GM18520 (cell line): ENCODE results near the gene FOLR1.
"Not testable (repeated sequence)": the region's sequence is repeated elsewhere in the genome, so short reads cannot be mapped to it uniquely, and the experiment has no call there.

Experiments
- ATAC-seq: cut with Tn5 transposase; IDR thresholded peaks from one replicate; pipeline ENCODE4 v1.9.1; 2021; ENCODE audit not compliant: unreplicated experiment

Gene FOLR1

GRCh38 chr11:72180892-72181552 is 10.9 kb upstream of the FOLR1 start:
- not testable (repeated sequence) for ATAC-seq

- ATAC-seq = not testable (repeated sequence)
Observed at GRCh38 chr11:72181553-72181958, 10.4 kb upstream of the FOLR1 start.

- no peak for ATAC-seq
Observed at GRCh38 chr11:72188267-72188666, 3.7 kb upstream of the FOLR1 start.

- no peak for ATAC-seq
Observed at GRCh38 chr11:72189455-72190250, 2.3 kb upstream of the FOLR1 start.

- no peak for ATAC-seq
Observed at GRCh38 chr11:72190631-72191071, 1.3 kb upstream of the FOLR1 start.

- no peak for ATAC-seq
Observed at GRCh38 chr11:72195518-72196270, 3.8 kb downstream of the FOLR1 start.

GRCh38 chr11:72201445-72201844 is 9.5 kb downstream of the FOLR1 start:
- not testable (repeated sequence) for ATAC-seq

GRCh38 chr11:72202571-72202970 is 10.6 kb downstream of the FOLR1 start:
- ATAC-seq = no peak

GRCh38 chr11:72203163-72203562 is 11.2 kb downstream of the FOLR1 start:
- no peak for ATAC-seq

- no peak for ATAC-seq
Observed at GRCh38 chr11:72204886-72205285, 12.9 kb downstream of the FOLR1 start.

- ATAC-seq = not testable (repeated sequence)
Observed at GRCh38 chr11:72206794-72207193, 14.9 kb downstream of the FOLR1 start.

GRCh38 chr11:72208281-72208680 is 16.3 kb downstream of the FOLR1 start:
- ATAC-seq = no peak

- ATAC-seq = no peak
Observed at GRCh38 chr11:72209101-72209500, 17.2 kb downstream of the FOLR1 start.

- ATAC-seq = no peak
Observed at GRCh38 chr11:72216638-72217037, 24.7 kb downstream of the FOLR1 start, which contains the start of gene FOLR2. TSS of gene FOLR2 (plus strand) at chr11:72216794. CDS start at chr11:72218585, 1,791 bp downstream.

GRCh38 chr11:72217841-72218240 is 25.9 kb downstream of the FOLR1 start:
- ATAC-seq = no peak

GRCh38 chr11:72218251-72218745 is 26.4 kb downstream of the FOLR1 start:
- ATAC-seq = no peak

GRCh38 chr11:72220696-72221363 is 28.9 kb downstream of the FOLR1 start:
- ATAC-seq = no peak

GRCh38 chr11:72221386-72222075 is 29.6 kb downstream of the FOLR1 start:
- ATAC-seq = no peak

- no peak for ATAC-seq
Observed at GRCh38 chr11:72222106-72222891, 30.4 kb downstream of the FOLR1 start.
